ENCODE data around the gene GRIN1.
"Not testable (repeated sequence)": the region's sequence is repeated elsewhere in the genome, so short reads cannot be mapped to it uniquely, and the experiment has no call there.

Gene GRIN1

DNA sequence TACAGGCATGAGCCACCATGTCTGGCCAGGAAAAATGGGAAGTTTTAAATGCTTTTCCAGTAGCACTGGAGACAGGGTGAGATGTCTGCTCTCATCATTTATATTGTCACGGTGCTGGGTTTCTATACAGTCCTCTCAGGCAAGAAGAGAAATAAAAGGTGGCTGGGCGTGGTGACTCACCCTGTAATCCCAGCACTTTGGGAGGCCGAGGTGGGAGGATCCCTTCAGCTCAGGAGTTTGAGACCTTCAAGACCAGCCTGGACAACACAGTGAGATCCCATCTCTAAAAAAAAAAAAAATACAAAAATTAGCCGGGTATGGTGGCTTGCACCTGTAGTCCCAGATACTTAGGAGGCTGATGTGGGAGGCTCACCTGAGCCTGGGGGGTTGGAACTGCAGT is 4.8 kb upstream of the GRIN1 start:
- Mint-ChIP-seq H3K27me3 (peaks cover 48% of the 10 kb centered on the region), H3K9me3 (no peaks in the 10 kb centered on the region), H3K4me1 (ENCODE audit: low read depth) (peaks cover 4% of the 10 kb centered on the region), H3K4me3 (no peak overlapping the region), H3K36me3 (ENCODE audit: low read depth) (no peaks in the 10 kb centered on the region), H3K27ac (no peak overlapping the region)
- DNase-seq: no peak

DNA sequence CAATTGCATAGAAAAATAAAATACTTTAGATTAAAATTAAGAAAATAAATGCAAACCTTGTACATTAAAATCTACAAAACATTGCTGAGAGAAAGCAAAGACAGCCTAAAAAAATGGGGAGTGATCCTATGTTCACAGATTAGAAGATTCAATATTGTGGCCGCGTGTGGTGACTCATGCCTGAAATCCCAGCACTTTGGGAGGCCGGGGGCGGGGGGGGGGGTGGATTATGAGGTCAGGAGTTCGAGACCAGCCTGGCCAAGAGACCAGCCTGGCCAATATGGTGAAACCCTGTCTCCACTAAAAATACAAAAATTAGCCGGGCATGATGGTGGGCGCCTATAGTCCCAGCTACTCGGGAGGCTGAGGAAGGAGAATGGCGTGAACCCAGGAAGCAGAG is 3.8 kb upstream of the GRIN1 start:
- not testable (repeated sequence) for H3K36me3 Mint-ChIP-seq (ENCODE audit: low read depth); DNase-seq; H3K4me3 Mint-ChIP-seq; H3K4me1 Mint-ChIP-seq (ENCODE audit: low read depth); H3K9me3 Mint-ChIP-seq; H3K27ac Mint-ChIP-seq
- peaks cover 57% of the 10 kb centered on the region for H3K27me3 Mint-ChIP-seq

DNA sequence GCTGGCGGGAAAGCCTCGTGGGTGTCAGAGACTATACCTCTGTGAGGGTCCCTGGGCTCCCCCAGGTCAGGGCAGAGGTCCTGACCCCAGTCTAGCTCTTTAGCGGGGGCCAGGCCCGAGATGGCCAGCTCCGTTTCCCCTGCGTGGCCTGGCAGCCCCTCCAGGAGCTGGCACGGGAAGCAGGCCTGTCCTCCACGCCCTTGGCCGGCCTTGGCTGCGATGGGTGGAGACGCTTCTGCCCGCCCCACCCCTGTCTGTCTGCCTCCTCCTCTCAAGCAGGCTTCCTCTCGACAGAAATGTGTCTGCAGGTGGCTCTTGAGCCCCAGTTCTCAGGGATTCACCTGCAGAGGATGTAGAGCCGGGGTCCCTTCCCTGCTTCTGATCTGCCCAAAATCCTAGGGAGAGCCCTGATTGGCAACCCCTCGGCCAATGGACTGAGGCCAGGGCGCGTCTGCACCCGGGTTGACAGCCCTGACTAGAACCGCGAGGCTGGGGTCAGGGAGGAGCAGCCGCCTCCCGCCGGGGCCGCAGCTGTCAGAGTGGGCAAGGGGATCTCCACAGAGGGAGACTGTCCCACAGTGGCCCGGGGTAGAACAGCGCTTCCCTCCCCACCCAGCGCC is 2.6 kb upstream of the GRIN1 start:
- Mint-ChIP-seq H3K4me1 (ENCODE audit: low read depth) (peaks cover 1% of the 10 kb centered on the region), H3K27ac (no peak overlapping the region), H3K4me3 (no peak overlapping the region), H3K9me3 (no peaks in the 10 kb centered on the region), H3K36me3 (ENCODE audit: low read depth) (no peaks in the 10 kb centered on the region), H3K27me3 (peaks cover 69% of the 10 kb centered on the region)
- no peak for DNase-seq

DNA sequence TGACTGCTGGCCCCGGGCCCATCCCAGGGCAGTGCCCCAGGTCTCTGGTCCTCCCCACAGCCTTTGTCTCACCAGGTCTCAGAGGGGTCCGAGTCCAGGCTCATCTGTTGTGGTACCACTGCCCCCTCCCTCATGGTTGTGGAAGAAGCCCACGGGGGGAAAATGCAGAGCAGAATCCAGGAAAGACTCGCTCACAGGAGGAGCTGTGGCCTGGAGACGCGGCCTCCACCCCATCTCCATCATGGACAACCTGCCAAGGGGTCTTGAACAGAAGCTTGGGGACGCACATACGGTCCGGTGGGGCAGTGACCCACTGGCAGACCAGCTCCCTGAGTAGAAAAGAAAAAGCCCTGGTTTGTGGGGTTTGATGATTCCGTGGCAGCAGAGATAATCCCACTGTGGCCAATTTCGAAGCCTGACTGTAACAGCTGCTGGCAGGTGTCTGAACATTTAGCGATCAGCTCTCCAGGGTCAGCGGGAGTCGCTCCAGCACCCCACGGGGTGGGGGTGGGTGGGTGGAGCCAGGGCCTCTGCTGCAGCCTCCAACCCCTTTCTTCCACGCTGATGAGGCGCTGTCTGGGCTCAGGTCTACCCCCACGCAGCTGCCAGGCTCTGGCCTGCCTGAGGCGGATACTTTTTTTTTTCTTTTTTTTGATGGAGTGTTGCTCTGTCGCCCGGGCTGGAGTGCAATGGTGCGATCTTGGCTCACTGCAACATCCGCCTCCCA is 1.9 kb upstream of the GRIN1 start:
- DNase-seq: no peak
- Mint-ChIP-seq H3K27me3 (peaks cover 76% of the 10 kb centered on the region), H3K4me3 (no peak overlapping the region), H3K36me3 (ENCODE audit: low read depth) (no peaks in the 10 kb centered on the region), H3K4me1 (ENCODE audit: low read depth) (peaks cover 1% of the 10 kb centered on the region), H3K27ac (no peak overlapping the region), H3K9me3 (no peaks in the 10 kb centered on the region)

DNA sequence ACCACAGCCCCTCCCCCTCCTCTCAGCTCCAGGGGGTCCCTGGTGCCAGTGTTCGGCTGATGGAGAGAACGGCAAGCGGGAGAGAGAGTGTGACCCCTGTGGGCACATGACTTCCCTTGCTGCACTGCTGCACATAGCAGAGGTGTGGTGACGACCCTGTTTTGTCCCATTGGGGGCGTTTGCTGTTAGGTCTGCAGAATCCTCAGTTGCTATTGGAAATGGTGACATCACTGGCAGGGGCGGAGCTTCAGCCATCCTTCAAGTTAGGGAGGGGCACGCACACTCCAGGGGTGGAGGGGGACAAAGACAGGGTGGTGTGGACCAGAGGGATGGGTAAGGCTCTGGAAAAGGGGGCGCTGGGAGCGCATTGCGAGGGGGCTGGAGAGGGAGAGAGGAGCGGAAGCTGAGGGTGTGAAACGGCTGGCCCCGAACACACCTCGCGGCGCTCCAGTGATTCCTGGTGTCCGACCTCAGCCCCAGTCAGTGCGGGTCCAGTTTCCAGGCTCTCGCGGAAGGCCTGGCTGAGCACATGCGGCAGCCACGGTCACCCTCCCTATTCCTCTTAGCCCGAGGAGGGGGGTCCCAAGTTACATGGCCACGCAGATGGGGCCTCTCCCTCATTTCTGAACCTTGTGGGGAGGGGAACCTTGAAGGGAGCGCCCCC is 764 bp upstream of the GRIN1 start:
- Mint-ChIP-seq H3K4me3 (no peak overlapping the region), H3K27me3 (peaks cover 78% of the 10 kb centered on the region), H3K27ac (no peak overlapping the region), H3K4me1 (ENCODE audit: low read depth) (peaks cover 1% of the 10 kb centered on the region), H3K36me3 (ENCODE audit: low read depth) (no peaks in the 10 kb centered on the region), H3K9me3 (no peaks in the 10 kb centered on the region)
- DNase-seq: no peak

DNA sequence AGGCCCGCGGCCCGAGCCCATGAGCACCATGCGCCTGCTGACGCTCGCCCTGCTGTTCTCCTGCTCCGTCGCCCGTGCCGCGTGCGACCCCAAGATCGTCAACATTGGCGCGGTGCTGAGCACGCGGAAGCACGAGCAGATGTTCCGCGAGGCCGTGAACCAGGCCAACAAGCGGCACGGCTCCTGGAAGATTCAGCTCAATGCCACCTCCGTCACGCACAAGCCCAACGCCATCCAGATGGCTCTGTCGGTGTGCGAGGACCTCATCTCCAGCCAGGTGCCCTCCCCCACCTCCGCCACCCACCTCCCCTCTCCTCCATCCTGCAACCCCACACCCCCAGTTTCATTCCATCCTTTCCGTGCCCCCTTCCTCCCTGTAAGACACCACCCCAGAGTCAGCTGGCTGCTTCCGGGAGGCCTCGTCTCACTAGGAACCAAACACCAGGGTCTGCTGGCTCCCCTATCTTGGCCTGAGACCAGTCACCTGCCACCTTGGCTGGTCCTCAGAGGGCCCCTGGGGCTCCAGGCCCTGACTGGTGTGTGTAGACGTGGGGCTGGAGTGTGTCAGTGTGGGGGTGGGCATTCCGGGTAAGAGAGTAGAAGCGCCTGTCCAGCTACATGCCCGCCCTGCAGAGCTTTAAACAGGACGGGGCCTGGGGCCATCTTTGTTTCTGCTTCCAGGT is 655 bp downstream of the GRIN1 start:
- H3K4me1 Mint-ChIP-seq (ENCODE audit: low read depth): peaks cover 1% of the 10 kb centered on the region
- no peaks in the 10 kb centered on the region for H3K9me3 Mint-ChIP-seq
- H3K27ac Mint-ChIP-seq: no peak overlapping the region
- H3K4me3 Mint-ChIP-seq: no peak overlapping the region
- no peaks in the 10 kb centered on the region for H3K36me3 Mint-ChIP-seq (ENCODE audit: low read depth)
- H3K27me3 Mint-ChIP-seq: peaks cover 79% of the 10 kb centered on the region
- no peak for DNase-seq

DNA sequence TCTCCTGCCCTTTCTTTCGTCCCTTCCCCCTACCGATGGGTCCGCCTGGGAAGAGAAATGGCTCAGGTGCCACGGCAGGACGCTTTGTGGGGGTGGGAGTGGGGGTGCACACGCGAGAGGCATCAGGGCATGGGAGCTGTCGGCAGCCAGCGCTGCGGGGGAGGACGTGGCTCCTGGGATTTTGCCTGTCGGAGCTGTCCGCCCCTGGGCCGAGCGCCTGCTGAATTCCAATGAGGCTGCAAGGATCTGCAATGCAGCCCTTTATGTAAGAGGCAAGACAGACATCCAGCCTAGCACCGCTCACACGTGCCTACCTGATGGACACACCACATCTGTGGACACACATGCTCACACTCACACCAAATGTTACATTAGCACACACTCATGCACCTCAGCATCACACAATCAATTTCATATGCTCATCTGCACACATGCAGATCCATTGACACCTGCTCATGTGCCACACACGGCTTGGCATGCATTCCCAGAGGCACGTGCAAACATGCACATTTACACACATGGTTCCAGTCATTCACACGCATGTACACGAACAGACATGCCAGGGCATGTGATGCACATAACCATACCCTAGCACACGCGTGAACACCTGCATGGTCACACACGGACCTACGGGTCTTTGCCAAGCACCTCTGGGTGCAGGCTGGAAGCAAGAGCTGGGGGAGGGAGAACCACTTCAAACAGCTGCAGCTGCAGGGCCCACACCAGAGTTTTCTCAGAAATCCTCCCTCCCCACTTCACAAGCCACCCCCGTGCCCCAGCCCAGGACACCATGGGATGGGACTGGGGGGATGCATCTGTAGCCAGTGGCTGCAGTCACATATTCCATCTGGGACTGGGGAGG is 1.4 kb downstream of the GRIN1 start:
- no peak overlapping the region for H3K27ac Mint-ChIP-seq
- H3K4me1 Mint-ChIP-seq (ENCODE audit: low read depth): peaks cover 1% of the 10 kb centered on the region
- peaks cover 74% of the 10 kb centered on the region for H3K27me3 Mint-ChIP-seq
- no peaks in the 10 kb centered on the region for H3K36me3 Mint-ChIP-seq (ENCODE audit: low read depth)
- no peak overlapping the region for H3K4me3 Mint-ChIP-seq
- no peaks in the 10 kb centered on the region for H3K9me3 Mint-ChIP-seq
- DNase-seq: no peak

DNA sequence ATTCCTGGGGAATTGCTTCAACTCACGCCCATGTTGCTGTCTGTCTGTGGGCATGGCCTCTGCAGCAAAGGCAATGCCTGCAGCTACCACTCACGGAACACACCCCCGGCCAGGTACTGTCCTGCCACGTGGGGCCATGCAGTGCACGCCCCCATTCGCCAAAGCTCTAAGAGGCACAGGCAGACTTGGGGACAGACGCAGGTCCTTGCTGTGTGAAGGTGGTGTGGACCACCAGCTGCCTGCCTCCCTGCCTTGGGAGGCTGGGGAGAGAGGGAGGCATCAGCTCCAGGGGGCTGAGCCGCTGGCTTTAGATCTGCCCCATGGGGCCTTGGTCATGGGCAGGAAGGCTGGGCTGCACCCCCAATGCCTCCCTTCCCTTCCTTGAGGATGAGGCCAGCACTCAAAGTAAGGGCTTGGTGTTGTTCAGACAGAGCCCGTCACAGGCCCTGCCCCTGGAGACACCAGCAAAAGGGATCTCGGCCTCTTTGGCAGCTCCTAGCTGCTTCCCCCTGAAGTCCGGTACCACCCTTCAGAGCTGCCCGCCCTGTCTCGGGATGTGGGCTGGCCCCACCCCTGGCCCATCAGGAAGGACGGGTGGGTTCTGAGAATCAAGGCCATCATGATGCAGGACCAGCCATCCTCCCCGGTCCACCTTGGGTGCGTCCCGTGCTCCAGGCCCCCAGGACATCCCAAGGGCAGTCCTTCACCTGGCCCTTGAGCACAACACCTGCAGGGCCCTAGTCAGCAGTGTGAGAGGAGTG is 2.3 kb downstream of the GRIN1 start:
- Mint-ChIP-seq H3K36me3 (ENCODE audit: low read depth) (no peaks in the 10 kb centered on the region), H3K27ac (no peak overlapping the region), H3K4me3 (no peak overlapping the region), H3K9me3 (no peaks in the 10 kb centered on the region), H3K4me1 (ENCODE audit: low read depth) (peaks cover 1% of the 10 kb centered on the region), H3K27me3 (peaks cover 68% of the 10 kb centered on the region)
- no peak for DNase-seq

DNA sequence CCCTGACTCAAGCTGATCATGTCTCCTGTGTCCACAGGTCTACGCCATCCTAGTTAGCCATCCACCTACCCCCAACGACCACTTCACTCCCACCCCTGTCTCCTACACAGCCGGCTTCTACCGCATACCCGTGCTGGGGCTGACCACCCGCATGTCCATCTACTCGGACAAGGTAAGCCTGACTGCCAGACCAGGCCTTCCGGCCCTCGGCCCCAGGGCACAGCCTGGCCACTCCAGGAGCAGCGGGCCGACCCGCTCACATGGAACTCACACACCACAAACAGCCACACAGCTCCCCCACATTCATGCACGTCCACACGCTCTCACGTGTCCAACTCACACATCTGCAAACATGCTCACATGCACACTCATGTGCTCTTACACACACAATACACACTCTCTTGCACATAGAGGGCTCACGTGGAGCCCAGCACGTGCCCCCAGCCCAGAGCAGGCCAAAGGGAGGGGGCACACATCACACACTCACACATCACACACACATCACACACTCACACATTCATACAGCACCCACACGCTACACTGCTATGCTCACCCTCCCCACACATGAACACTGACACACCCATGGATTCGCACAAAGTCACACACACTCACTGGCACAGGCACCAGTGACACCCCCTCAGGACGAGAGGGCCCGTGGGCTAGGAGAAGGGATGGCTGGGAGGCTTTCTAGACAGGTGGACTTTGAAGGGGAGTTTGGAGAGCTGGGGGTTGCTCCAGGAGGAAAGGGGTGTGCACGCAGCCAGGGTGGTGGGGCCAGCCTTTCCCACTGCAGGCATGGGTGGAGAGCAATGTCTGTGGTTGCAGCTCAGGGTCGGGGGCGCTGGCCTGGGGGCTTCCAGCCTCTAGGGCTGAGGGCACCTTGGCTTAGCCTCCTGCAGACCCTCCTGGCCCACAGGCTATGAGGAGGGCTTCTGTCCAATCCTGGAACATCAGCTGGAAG is 3.3 kb downstream of the GRIN1 start:
- DNase-seq: no peak
- Mint-ChIP-seq H3K9me3 (no peaks in the 10 kb centered on the region), H3K27me3 (peaks cover 66% of the 10 kb centered on the region), H3K27ac (no peak overlapping the region), H3K36me3 (ENCODE audit: low read depth) (no peaks in the 10 kb centered on the region), H3K4me3 (no peak overlapping the region), H3K4me1 (ENCODE audit: low read depth) (peaks cover 1% of the 10 kb centered on the region)

DNA sequence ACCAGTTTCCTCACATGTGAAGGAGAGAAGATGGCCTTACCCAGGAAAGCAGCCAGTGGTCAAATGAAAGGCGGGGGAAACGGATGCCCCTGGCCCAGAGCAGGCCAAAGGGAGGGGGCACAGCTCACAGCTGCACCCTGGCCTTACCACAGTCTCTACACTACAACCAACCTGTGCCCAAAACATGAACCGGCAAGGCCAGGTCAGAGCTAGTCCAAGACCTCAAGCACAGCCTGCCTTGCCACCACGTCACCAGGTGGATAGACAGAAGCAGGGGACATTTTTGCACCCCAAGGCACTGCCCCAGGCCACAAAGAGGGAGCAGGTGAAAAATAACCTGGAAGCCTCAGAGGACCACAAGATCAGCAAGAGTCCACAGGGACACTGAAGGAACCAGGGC is 4.5 kb downstream of the GRIN1 start:
- no peak overlapping the region for H3K27ac Mint-ChIP-seq
- no peak overlapping the region for H3K4me3 Mint-ChIP-seq
- no peaks in the 10 kb centered on the region for H3K9me3 Mint-ChIP-seq
- H3K36me3 Mint-ChIP-seq (ENCODE audit: low read depth): no peaks in the 10 kb centered on the region
- peaks cover 1% of the 10 kb centered on the region for H3K4me1 Mint-ChIP-seq (ENCODE audit: low read depth)
- H3K27me3 Mint-ChIP-seq: peaks cover 59% of the 10 kb centered on the region
- no peak for DNase-seq

DNA sequence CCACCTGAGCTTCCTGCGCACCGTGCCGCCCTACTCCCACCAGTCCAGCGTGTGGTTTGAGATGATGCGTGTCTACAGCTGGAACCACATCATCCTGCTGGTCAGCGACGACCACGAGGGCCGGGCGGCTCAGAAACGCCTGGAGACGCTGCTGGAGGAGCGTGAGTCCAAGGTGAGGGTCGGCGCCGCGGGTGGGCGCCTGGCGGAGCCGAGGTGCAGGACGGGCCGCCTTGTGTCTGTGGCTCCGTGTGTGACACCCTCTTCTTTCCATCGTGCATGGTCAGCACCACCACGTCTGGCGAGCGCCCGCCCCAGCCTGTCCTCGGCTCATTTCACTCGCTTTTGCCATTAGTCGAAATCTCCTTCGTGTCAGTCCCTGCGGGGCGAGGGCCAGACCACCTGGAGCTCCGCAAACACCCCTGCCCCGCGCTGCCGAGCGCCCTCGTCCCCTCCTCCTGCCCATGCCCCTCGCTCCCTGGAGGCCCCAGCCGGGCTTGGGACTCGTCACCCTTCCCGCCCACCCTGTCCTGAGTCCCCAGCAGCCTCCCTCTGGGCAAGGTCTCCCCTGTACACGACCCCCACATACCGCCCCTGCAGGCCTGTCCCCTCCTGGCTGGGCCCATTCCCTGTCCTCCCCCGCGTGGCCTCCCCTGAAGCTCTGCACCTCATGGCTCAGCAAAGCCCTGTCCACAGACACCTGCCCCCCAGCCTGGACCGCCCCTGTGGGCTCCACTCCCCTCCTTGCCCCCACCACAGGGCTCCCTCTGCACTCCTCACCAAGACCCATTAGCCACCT is 7.0 kb downstream of the GRIN1 start:
- Mint-ChIP-seq H3K9me3 (no peaks in the 10 kb centered on the region), H3K27ac (no peak overlapping the region), H3K4me3 (no peak overlapping the region), H3K36me3 (ENCODE audit: low read depth) (no peaks in the 10 kb centered on the region), H3K27me3 (peaks cover 38% of the 10 kb centered on the region), H3K4me1 (ENCODE audit: low read depth) (no peaks in the 10 kb centered on the region)
- DNase-seq: no peak

DNA sequence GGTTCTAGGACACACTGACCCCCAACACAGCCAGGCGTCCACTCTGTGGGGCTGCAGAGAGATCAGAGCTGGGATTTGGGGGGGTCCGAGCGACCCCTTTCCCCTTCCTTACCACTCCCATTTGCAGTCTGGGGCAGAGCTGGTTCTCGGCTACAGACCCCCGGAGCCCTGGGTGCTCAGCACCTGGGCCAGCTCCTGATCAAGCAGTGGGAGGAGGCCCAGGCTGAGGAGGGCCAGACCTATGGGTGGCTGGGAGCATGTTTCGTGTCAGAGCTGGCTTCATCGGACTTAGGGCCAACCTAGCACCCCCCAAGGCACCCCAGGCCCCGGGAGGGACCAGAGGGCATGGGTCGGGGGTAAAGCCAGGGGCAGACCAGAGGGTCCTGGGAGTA is 7.6 kb downstream of the GRIN1 start:
- H3K4me3 Mint-ChIP-seq: no peak overlapping the region
- no peak for DNase-seq
- no peaks in the 10 kb centered on the region for H3K4me1 Mint-ChIP-seq (ENCODE audit: low read depth)
- H3K27ac Mint-ChIP-seq: no peak overlapping the region
- no peaks in the 10 kb centered on the region for H3K36me3 Mint-ChIP-seq (ENCODE audit: low read depth)
- peaks cover 32% of the 10 kb centered on the region for H3K27me3 Mint-ChIP-seq
- no peaks in the 10 kb centered on the region for H3K9me3 Mint-ChIP-seq

Measured in activated T-cell treated with anti-CD3 and anti-CD28 coated beads, Interleukin-2, amount 50 U/mL, for 24 hours (primary cell).